Mesothelial cell of epicardium (in vitro differentiated cells): ENCODE data around the gene GPRASP3. TPM values are rescaled to one million over a fixed set of nuclear protein-coding genes. Genes with fewer than 3 reads are reported as not detected.

Experiments
- DNase-seq, 2 experiments: peaks; one replicate each; pipeline ENCODE4 v3.0.0; 2021; ENCODE audit warnings: low spot score in 2 of 2; ENCODE audit not compliant: unreplicated experiment in 2 of 2
- H3K27ac Mint-ChIP-seq: 2 replicates; pipeline ENCODE4 v1.8.0; 2021; ENCODE audit warnings: mixed read lengths
- H3K27me3 Mint-ChIP-seq: 2 replicates; pipeline ENCODE4 v1.8.0; 2021; ENCODE audit warnings: low read depth, mixed read lengths
- H3K36me3 Mint-ChIP-seq: 2 replicates; pipeline ENCODE4 v1.8.0; 2021; ENCODE audit warnings: mixed read lengths
- H3K4me1 Mint-ChIP-seq: 2 replicates; pipeline ENCODE4 v1.8.0; 2021; ENCODE audit warnings: mixed read lengths
- H3K4me3 Mint-ChIP-seq: 2 replicates; pipeline ENCODE4 v1.8.0; 2021; ENCODE audit warnings: mild to moderate bottlenecking, moderate library complexity, mixed read lengths
- H3K9me3 Mint-ChIP-seq: 2 replicates; pipeline ENCODE4 v1.8.0; 2021; ENCODE audit warnings: mixed read lengths
- total RNA-seq: library from RNA; stranded (reverse); gene quantifications from 3 replicates; pipeline ENCODE4 v1.2.1, GENCODE V29; 2021
- TF ChIP-seq, protein P1 (sequence below): fragments of 200-600 bp; sonication (generic); IDR thresholded peaks from one replicate; pipeline ENCODE4 v1.5.0; 2021; ENCODE audit warnings: antibody characterized with exemption; ENCODE audit not compliant: unreplicated experiment

GPRASP3 gene
- total RNA-seq, 1 donor from 2014 or later, result 10.0 TPM

DNA sequence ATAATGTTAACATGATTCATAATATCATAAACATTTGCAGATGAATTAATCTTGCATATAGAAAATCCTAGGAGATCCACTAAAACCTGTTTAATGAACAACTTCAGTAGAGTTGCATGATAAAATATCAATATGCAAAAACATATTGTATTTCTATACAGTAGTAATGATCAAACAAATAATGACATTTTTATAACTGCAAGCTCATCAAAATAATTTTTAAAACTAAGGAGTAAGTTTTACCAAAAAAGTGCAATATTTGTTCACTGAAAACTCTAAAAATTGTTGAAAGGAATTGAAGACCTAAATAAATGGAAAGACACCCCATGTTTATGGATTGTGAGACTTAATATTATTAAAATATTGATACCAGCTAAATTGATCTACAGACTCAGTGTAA lies 24.2 kb upstream of the GPRASP3 start:
- Mint-ChIP-seq H3K4me3 (no peak overlapping the region), H3K27me3 (no peaks in the 10 kb centered on the region), H3K27ac (no peak overlapping the region), H3K36me3 (peaks cover 5% of the 10 kb centered on the region), H3K9me3 (peaks cover 60% of the 10 kb centered on the region), H3K4me1 (no peaks in the 10 kb centered on the region)
- TF ChIP-seq, protein P1, sequence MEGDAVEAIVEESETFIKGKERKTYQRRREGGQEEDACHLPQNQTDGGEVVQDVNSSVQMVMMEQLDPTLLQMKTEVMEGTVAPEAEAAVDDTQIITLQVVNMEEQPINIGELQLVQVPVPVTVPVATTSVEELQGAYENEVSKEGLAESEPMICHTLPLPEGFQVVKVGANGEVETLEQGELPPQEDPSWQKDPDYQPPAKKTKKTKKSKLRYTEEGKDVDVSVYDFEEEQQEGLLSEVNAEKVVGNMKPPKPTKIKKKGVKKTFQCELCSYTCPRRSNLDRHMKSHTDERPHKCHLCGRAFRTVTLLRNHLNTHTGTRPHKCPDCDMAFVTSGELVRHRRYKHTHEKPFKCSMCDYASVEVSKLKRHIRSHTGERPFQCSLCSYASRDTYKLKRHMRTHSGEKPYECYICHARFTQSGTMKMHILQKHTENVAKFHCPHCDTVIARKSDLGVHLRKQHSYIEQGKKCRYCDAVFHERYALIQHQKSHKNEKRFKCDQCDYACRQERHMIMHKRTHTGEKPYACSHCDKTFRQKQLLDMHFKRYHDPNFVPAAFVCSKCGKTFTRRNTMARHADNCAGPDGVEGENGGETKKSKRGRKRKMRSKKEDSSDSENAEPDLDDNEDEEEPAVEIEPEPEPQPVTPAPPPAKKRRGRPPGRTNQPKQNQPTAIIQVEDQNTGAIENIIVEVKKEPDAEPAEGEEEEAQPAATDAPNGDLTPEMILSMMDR, result no peak
- no peak for DNase-seq

DNA sequence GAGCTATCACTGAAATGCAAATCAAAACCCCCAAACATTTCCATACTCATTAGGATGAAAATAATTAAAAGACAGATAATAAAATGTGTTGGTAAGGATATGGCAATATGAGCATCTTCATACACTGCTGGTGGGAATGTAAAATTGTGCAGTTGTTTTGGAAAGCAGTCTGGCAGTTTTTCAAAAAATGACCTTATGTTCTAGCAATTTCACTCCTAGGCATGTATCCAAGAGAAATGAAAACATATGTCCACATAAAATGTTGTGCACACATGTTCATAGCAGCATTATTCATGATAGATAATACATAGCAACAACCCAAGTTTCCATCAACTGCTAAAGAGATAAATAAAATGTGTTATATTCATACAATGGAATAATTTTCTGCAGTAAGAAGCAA lies 23.0 kb upstream of the GPRASP3 start:
- peaks cover 4% of the 10 kb centered on the region for H3K36me3 Mint-ChIP-seq
- peaks cover 64% of the 10 kb centered on the region for H3K9me3 Mint-ChIP-seq
- H3K27me3 Mint-ChIP-seq, result no peaks in the 10 kb centered on the region
- no peak overlapping the region for H3K27ac Mint-ChIP-seq
- H3K4me3 Mint-ChIP-seq, result no peak overlapping the region
- H3K4me1 Mint-ChIP-seq, result no peaks in the 10 kb centered on the region
- TF ChIP-seq, protein P1, result no peak
- no peak for DNase-seq

DNA sequence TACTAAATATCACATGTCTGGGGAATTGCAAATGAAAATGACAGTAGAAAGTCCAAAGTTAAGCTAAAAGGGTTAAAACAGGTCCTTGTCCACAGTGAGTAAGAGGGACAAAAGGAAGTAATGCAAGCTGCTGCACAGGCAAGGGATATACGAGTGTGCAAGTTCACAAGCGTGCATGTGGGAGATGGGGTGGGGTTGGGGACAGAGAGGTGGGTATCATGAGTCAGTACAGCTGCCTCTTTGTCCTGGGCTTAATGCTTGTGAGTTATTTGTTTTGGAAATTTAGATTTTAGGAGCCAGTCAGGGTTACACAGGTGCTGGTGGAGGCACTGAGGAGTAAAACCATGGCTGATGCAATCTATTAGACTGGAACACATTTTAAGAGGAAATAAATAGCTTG lies 11.6 kb upstream of the GPRASP3 start:
- Mint-ChIP-seq H3K36me3 (peaks cover 1% of the 10 kb centered on the region), H3K4me1 (peaks cover 6% of the 10 kb centered on the region), H3K9me3 (peaks cover 26% of the 10 kb centered on the region), H3K4me3 (no peak overlapping the region), H3K27me3 (no peaks in the 10 kb centered on the region), H3K27ac (no peak overlapping the region)
- DNase-seq, result no peak
- TF ChIP-seq, protein P1, result no peak

DNA sequence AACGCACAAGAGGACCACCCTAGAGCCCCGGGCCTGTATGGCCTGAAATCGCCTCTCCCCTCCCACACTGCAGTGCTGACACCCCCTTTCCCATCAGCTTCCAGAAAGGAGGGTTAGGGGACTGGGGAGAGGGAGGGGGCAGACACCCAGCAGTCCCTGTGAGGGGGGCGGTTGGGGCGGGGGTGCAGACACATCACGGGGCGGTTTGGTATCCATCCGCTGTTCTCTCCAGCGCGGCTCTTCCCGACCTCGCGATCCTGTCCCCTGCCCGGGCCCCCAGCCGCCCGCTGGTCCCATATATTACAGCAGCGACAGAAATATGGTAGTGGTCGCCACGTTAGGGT lies 8.7 kb upstream of the GPRASP3 start:
- Mint-ChIP-seq H3K27ac (no peak overlapping the region), H3K4me1 (peaks cover 6% of the 10 kb centered on the region), H3K27me3 (no peaks in the 10 kb centered on the region), H3K4me3 (peak overlapping the region; percentile 89), H3K9me3 (peaks cover 21% of the 10 kb centered on the region), H3K36me3 (peaks cover 1% of the 10 kb centered on the region)
- TF ChIP-seq, protein P1, result no peak
- no peak for DNase-seq

DNA sequence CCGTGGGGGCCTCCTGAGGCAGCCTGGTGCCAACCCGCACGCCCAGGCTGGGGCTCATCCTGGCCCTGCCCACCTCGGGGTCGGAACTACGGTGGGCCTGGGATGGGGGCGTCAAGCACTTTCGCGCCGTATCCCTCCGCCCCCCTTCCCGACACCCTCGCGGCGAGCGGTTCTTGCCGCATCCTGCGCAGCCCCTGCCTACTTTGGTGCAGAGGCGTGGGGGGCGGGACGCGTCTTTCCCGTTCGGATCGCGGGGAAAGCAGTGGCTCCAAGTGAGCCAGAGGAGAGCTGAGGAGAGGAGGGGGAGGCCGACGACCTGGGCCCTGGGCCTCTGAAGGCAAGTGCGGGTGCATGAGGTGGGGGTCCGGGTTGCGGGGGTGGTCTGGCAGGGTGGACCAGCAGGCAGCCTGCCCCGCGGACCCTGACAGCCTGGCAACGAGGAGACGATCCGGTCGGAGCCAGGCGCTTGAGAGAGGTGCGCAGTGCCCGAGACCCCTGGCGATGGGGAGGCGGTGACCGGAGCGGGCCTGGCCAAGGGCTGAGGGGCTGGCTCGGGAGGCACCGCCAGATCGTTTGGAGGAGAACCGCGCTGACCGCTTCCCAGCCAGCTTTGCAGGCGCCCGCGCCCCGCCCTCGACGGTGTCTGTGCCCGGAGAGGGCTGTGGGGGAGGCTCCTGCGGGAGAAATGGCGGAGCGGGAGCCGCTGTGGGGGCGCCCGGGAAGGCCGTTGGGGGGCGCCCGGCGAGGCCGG lies 8.2 kb upstream of the GPRASP3 start, which contains the start of gene GPRASP2:
Gene GPRASP2, plus strand, starts transcription at position 233 of the 751 bp plus-strand sequence. CDS start 2,422 bp downstream, outside the sequence.
- H3K4me3 Mint-ChIP-seq, result peak within 1 kb of the TSS; percentile 89
- TF ChIP-seq, protein P1, result no peak
- peak in 1 of 2 experiments; percentile 55 for DNase-seq
- peaks cover 1% of the 10 kb centered on the region for H3K36me3 Mint-ChIP-seq
- peaks cover 6% of the 10 kb centered on the region for H3K4me1 Mint-ChIP-seq
- H3K9me3 Mint-ChIP-seq, result peaks cover 21% of the 10 kb centered on the region
- H3K27ac Mint-ChIP-seq, result peak within 1 kb of the TSS; percentile 77
- no peaks in the 10 kb centered on the region for H3K27me3 Mint-ChIP-seq
